NT2/D1 (cell line): Measurements from ENCODE around the gene RAB34.

Experiments used
- SUZ12 ChIP-seq: IDR thresholded peaks from 2 replicates; pipeline ENCODE4 v1.6.1; 2011; ENCODE audit not compliant: insufficient read length, insufficient read depth; ENCODE audit errors: extremely low read depth
- YY1 ChIP-seq: IDR thresholded peaks from 2 replicates; pipeline ENCODE4 v1.6.1; 2011; ENCODE audit not compliant: insufficient read length, insufficient read depth
- ZNF274 ChIP-seq: IDR thresholded peaks from 2 replicates; pipeline ENCODE4 v1.6.1; 2011; ENCODE audit warnings: mild to moderate bottlenecking, low read depth, low read length

DNA sequence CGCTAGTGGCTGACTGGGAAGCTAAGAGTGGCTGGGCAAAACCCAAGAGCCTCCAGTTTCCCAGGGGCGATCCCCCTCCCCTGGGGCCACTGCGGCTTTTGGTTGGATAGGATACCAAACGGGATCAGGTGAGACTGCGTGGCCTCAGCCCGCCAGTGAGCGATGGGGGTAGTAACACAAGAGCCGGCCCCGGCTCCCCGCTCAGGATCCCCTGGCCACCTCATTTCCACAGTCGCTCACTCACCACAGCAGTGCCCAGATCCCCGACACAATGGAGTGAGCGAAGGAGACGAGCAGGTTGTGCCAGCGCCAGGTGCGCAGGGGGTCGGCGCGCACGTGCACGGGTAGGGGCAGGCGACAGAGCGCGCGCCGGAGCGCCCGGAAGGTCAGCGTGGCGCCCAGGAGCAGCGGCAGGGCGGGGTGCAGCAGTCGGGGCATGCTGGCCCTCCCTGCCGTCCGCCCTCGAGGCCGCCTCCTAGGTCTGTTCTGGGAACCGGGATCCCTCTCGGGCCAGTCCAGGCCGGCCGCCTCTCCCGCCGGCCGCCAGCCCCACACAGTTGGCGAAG is 8.1 kb upstream of the RAB34 start:
- no peak for TF ChIP-seq SUZ12
- no peak for TF ChIP-seq YY1
- no peak for TF ChIP-seq ZNF274
